GM10847 (cell line): ENCODE measurements around the gene RASAL3.

Source experiments
- POLR2A ChIP-seq: IDR thresholded peaks from 2 replicates; pipeline ENCODE4 v1.6.1; 2011; ENCODE audit not compliant: insufficient read length; ENCODE audit errors: extremely low read depth

RASAL3 gene

GRCh38 chr19:15464394-15465385 is at the start of gene RASAL3:
Gene RASAL3, minus strand, starts transcription at chr19:15464544. Its CDS starts 186 bp downstream, at chr19:15464358.
- TF ChIP-seq POLR2A = peak; percentile 63

- no peak for TF ChIP-seq POLR2A
Observed at GRCh38 chr19:15511671-15512424, 47.5 kb upstream of the RASAL3 start.

GRCh38 chr19:15508035-15508710 is 43.8 kb upstream of the RASAL3 start, which contains the start of gene CYP4F22:
Gene CYP4F22, plus strand, starts transcription at chr19:15508525. Its CDS starts 16,812 bp downstream, at chr19:15525337.
- no peak for TF ChIP-seq POLR2A

- no peak for TF ChIP-seq POLR2A
Observed at GRCh38 chr19:15507068-15508034, 43.0 kb upstream of the RASAL3 start.

GRCh38 chr19:15506074-15506571 is 41.8 kb upstream of the RASAL3 start:
- no peak for TF ChIP-seq POLR2A

GRCh38 chr19:15502264-15502663 is 37.9 kb upstream of the RASAL3 start:
- no peak for TF ChIP-seq POLR2A

- TF ChIP-seq POLR2A = no peak
Observed at GRCh38 chr19:15501596-15501995, 37.3 kb upstream of the RASAL3 start.

GRCh38 chr19:15498910-15499309 is 34.6 kb upstream of the RASAL3 start:
- TF ChIP-seq POLR2A = no peak

- no peak for TF ChIP-seq POLR2A
Observed at GRCh38 chr19:15498156-15498858, 34.0 kb upstream of the RASAL3 start.

- no peak for TF ChIP-seq POLR2A
Observed at GRCh38 chr19:15495151-15495550, 30.8 kb upstream of the RASAL3 start.

- no peak for TF ChIP-seq POLR2A
Observed at GRCh38 chr19:15488489-15489226, 24.3 kb upstream of the RASAL3 start.

- no peak for TF ChIP-seq POLR2A
Observed at GRCh38 chr19:15487038-15487437, 22.7 kb upstream of the RASAL3 start.

- no peak for TF ChIP-seq POLR2A
Observed at GRCh38 chr19:15479391-15480345, 15.3 kb upstream of the RASAL3 start, which contains the start of gene PGLYRP2. Gene PGLYRP2, minus strand, starts transcription at chr19:15479501. Its CDS starts 130 bp downstream, at chr19:15479371.
